Activated CD8-positive, alpha-beta T cell treated with anti-CD3 and anti-CD28 coated beads for 36 hours (primary cell): ENCODE data around the gene SLC4A8. TPM values are rescaled to one million over a fixed set of nuclear protein-coding genes. Genes with fewer than 3 reads are reported as not detected.

Source experiments
- ATAC-seq: fragments of 200-7000 bp; cut with Tn5 transposase; one replicate; pipeline ENCODE4 v1.10.0; 2021; ENCODE audit warnings: mild to moderate bottlenecking, moderate library complexity
- CTCF ChIA-PET: fragments of 350-600 bp; sonication (Branson Sonifier 250); formaldehyde crosslinking; loops from one replicate; lab custom pipeline; 2021; ENCODE audit warnings: antibody characterized with exemption; lab: Charles Lee
- POLR2A ChIA-PET: fragments of 350-600 bp; sonication (Branson Sonifier 250); formaldehyde crosslinking; loops from one replicate; lab custom pipeline; 2021; ENCODE audit warnings: antibody characterized with exemption; lab: Charles Lee
- DNase-seq: peaks from one replicate; pipeline ENCODE4 v3.0.0-alpha.2; 2020
- H3K27ac Mint-ChIP-seq: one replicate; pipeline ENCODE4 v1.8.0; 2021; ENCODE audit warnings: mild to moderate bottlenecking, mixed read lengths
- H3K27me3 Mint-ChIP-seq: one replicate; pipeline ENCODE4 v1.8.0; 2021; ENCODE audit warnings: mixed read lengths
- H3K36me3 Mint-ChIP-seq: one replicate; pipeline ENCODE4 v1.8.0; 2021; ENCODE audit warnings: low read depth, mixed read lengths
- H3K4me1 Mint-ChIP-seq: one replicate; pipeline ENCODE4 v1.8.0; 2021; ENCODE audit warnings: low read depth, mixed read lengths
- H3K4me3 Mint-ChIP-seq: one replicate; pipeline ENCODE4 v1.8.0; 2021; ENCODE audit warnings: mild to moderate bottlenecking, moderate library complexity, mixed read lengths
- H3K9me3 Mint-ChIP-seq: one replicate; pipeline ENCODE4 v1.8.0; 2021; ENCODE audit warnings: mixed read lengths
- CTCF ChIP-seq: fragments of 200-600 bp; IDR thresholded peaks from one replicate; pipeline ENCODE4 v1.8.0; 2022; ENCODE audit warnings: antibody characterized with exemption, mild to moderate bottlenecking
- intact Hi-C: fragments of 100-400 bp; cut with micrococcal nuclease; formaldehyde crosslinking; loops from one replicate; pipeline ENCODE4 v1.10.0; 2022
- total RNA-seq, 2 experiments: library from RNA; stranded (reverse); gene quantifications; one replicate each; pipeline ENCODE4 v1.2.3, GENCODE V29; 2021

Gene SLC4A8
- total RNA-seq, 2 experiments from 2014 or later = 1.1 to 2.7 TPM

GRCh38 chr12:51419425-51420193 is 5.0 kb upstream of the SLC4A8 start:
- Mint-ChIP-seq H3K9me3 (no peaks in the 10 kb centered on the region), H3K36me3 (no peaks in the 10 kb centered on the region), H3K27ac (no peak overlapping the region), H3K27me3 (peaks cover 2% of the 10 kb centered on the region), H3K4me1 (peaks cover 7% of the 10 kb centered on the region), H3K4me3 (no peak overlapping the region)
- intact Hi-C loops = loop anchor here (2.0 to 5.0 kb wide), 2 partner anchors 113 to 403 kb away; no protein-coding TSS in a partner anchor
- CTCF ChIA-PET = interaction anchor here (0.7 to 8.2 kb wide), 15 partner anchors 9 to 606 kb away, joined by 3 to 170 read pairs (median 4); no protein-coding TSS in a partner anchor
- ATAC-seq (no peak), DNase-seq (no peak)
- TF ChIP-seq CTCF = no peak
- POLR2A ChIA-PET = interaction anchor here (2.1 kb wide), 1 partner anchor 112 kb away, joined by 6 read pairs; no protein-coding TSS in a partner anchor

GRCh38 chr12:51421266-51421884 is 3.3 kb upstream of the SLC4A8 start:
- Mint-ChIP-seq H3K9me3 (no peaks in the 10 kb centered on the region), H3K27ac (no peak overlapping the region), H3K4me3 (no peak overlapping the region), H3K27me3 (no peaks in the 10 kb centered on the region), H3K4me1 (peaks cover 9% of the 10 kb centered on the region), H3K36me3 (no peaks in the 10 kb centered on the region)
- intact Hi-C loops = loop anchor here (2.0 to 5.0 kb wide), 2 partner anchors 111 to 401 kb away; no protein-coding TSS in a partner anchor
- peak; percentile 31 for ATAC-seq
- ChIA-PET CTCF (interaction anchor here (0.6 to 8.2 kb wide), 45 partner anchors 8 to 611 kb away, joined by 3 to 170 read pairs (median 4); a partner anchor contains a TSS), POLR2A (interaction anchor here (0.6 to 1.3 kb wide), 2 partner anchors 38 to 111 kb away, joined by 3 to 4 read pairs; no protein-coding TSS in a partner anchor)
- TF ChIP-seq CTCF = peak; percentile 83
- peak; percentile 54 for DNase-seq

GRCh38 chr12:51424094-51424661 is 453 bp upstream of the SLC4A8 start:
- ChIA-PET CTCF (interaction anchor here (0.6 to 8.2 kb wide), 9 partner anchors 15 to 462 kb away, joined by 3 to 170 read pairs (median 3); no protein-coding TSS in a partner anchor), POLR2A (no interaction called here)
- intact Hi-C loops = loop anchor here (5.0 kb wide), 1 partner anchor 398 kb away; no protein-coding TSS in a partner anchor
- H3K36me3 Mint-ChIP-seq = no peaks in the 10 kb centered on the region
- H3K27ac Mint-ChIP-seq = no peak overlapping the region
- TF ChIP-seq CTCF = no peak
- no peaks in the 10 kb centered on the region for H3K27me3 Mint-ChIP-seq
- no peaks in the 10 kb centered on the region for H3K9me3 Mint-ChIP-seq
- peak overlapping the region; percentile 69 for H3K4me3 Mint-ChIP-seq
- ATAC-seq = no peak
- DNase-seq = no peak
- H3K4me1 Mint-ChIP-seq = peaks cover 9% of the 10 kb centered on the region

- H3K27ac Mint-ChIP-seq = no peak overlapping the region
- POLR2A ChIA-PET = no interaction called here
- peaks cover 7% of the 10 kb centered on the region for H3K4me1 Mint-ChIP-seq
- CTCF ChIA-PET = interaction anchor here (1.2 to 2.3 kb wide), 4 partner anchors 104 to 165 kb away, joined by 3 to 16 read pairs (median 4); no protein-coding TSS in a partner anchor
- no peaks in the 10 kb centered on the region for H3K9me3 Mint-ChIP-seq
- H3K4me3 Mint-ChIP-seq = no peak overlapping the region
- no peak for DNase-seq
- no peak for ATAC-seq
- TF ChIP-seq CTCF = no peak
- intact Hi-C loops = no loop called here
- no peaks in the 10 kb centered on the region for H3K36me3 Mint-ChIP-seq
- no peaks in the 10 kb centered on the region for H3K27me3 Mint-ChIP-seq
Observed at GRCh38 chr12:51428256-51428655, 3.6 kb downstream of the SLC4A8 start.
